HG03045 (cell line): ENCODE results near the gene HMX1.

Experiments used
- ATAC-seq: cut with Tn5 transposase; IDR thresholded peaks from one replicate; pipeline ENCODE4 v1.9.1; 2021; ENCODE audit warnings: mild to moderate bottlenecking, moderate library complexity; ENCODE audit not compliant: unreplicated experiment

HMX1 gene

DNA sequence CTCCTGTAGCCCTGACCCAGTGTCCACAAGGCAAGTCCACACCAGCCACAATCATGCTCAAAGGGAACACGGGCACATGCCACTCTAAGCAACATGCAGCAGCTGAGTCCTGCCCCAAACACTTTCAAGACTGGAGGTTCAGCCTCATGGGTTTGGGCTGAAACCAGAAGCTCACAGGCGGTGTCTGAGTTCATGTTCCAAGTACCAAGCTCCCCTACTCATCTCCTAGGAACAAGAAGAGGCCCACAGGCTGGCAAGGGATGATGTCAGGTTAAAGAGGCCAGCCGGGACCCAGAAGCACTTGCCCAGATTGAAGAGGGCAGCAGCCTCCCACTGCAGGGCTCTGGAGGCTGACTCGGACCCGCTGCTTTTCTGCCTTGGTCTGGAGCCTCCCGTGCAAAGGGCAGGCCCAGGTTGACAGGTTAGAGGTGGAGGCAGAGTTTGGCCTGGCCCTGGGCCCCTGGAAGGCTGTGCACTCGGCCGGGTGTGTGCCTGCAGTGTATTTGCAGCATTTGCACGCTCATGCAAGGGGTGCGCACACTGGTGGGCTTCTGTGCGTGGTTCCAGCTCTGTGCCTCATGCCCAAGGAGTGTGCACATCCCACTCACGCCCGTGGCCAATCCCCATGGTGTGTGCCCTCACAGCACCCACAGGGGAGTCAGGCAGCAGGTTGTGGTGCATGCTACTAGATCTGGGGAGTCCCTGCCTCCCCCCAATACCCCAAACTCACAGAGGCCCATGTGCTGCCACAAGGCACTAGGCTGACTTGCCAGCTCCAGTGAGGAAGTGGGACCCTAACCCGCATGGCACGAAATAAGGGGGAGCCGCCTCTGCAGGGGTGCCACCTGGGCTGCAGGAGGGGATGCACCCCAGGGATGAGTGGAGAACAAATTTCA is 2.4 kb downstream of the HMX1 start:
- no peak for ATAC-seq

DNA sequence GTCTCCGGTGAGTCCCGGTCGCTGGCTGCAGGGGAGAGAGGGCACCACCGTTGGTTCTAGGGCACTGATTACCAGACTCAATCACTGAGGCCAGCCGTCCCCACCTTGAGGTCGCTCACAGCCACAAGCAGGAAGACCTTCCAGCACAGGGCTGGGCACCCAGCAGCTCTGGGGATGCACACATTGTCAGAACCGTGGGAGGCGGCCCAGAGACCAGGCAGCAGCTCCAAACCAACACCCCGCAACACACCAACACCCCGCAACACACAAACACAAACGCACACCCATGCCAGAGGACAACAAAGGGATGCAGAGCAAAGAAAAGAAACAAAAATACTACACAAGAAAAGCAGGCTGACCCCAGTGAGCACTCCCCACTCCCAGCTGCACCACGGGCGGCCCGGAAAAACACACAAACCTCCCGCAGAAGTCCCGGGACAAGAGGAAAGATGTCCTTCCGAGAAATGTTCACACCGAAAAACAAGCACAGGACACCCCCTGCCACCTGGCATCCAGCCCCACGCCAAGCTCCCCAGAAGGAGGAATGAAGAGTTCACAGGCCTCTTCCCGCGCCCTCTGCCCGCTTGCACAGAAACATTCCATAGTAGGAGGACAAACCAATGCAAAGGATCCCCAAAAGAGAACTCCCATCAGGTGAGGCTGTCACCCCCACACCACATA is 3.2 kb downstream of the HMX1 start:
- no peak for ATAC-seq

DNA sequence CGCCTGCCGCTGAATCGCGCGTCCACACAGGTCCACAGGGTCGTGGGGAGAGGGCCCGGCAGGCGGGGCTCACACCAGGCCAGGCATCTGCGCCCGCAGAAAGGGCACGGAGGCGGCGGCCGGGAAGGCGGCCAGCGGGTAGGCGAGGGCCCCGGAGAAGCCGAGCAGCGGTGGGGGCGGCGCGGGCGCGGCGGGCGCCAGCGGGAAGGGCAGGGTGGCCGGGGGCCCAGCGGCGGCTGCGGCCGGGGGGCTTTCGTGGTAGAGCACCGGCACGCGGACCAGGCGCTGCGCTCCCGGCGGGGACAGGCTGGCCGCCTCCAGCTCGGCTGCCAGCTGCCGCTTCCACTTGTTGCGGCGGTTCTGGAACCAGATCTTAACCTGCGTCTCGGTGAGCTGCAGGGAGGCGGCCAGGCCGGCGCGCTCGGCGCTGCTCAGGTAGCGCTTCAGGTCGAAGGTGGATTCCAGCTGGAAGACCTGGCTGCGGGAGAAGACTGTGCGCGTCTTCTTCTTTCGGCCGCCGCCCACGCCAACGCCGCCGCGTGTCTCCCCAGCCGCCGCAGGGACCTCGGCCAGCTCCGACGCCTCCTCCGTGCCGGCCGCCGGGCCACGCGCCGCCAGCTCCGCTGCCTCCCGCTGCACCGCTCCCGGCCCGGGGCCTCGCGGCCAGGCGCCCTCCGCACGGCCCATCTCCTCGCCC is 3.9 kb downstream of the HMX1 start:
- ATAC-seq = no peak

DNA sequence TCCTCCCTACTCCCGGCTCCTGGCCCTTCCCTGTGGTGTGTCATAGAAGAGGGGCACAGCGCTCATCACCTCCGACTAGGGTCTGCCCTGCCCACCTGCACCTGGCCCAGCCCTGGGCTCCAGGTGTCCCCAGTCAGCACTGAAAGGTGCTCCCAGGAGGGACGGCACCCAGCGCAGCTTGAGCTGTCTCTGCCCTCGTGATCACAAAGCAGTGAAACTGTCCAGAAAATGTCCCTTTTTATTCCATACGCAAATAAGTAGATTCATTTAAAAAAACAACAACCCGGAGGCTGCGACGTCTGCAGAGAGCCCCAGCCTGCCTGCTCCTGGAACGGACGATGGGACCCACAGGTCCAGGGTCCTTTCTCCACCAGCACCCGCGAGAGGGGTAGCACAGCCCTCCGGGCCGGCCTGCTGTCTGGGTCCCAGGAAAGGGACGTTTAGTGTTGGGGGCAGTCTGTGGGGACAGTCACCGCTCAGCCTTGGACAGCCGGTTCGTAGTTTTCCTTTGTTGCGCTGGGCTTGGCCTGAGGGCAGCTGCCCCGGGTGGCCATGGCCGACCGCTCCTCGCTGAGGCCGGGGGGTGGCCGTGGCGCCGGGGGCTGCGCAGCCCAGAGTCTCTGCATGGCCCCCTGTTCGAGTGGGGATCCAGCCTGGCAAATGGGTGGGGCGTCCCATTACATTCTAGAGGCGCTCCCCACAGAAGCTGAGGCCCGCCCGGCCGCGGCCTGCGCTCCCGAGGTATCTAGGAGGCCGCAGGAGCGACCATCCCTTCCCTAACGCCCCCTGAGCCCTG is 4.6 kb downstream of the HMX1 start:
- no peak for ATAC-seq

DNA sequence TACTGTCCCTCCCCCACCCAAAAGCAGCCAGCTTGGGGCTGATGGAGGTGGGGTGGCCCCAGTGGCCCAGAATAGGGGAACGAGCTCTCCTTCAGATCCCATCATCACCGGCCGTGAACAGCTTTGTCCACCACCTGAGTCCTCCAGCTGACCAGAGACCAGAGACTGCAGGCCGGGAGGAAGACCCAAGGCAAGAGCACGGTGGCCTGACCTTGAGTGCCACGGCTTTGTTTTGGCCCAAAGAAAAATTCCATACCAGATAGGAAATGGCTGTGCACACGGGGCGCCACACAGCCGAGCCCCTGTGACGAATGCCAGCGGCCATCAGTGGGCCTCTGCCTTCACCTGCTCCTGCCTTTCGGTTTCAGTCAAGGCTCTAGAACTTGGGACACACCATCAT is 5.2 kb downstream of the HMX1 start:
- ATAC-seq = no peak

DNA sequence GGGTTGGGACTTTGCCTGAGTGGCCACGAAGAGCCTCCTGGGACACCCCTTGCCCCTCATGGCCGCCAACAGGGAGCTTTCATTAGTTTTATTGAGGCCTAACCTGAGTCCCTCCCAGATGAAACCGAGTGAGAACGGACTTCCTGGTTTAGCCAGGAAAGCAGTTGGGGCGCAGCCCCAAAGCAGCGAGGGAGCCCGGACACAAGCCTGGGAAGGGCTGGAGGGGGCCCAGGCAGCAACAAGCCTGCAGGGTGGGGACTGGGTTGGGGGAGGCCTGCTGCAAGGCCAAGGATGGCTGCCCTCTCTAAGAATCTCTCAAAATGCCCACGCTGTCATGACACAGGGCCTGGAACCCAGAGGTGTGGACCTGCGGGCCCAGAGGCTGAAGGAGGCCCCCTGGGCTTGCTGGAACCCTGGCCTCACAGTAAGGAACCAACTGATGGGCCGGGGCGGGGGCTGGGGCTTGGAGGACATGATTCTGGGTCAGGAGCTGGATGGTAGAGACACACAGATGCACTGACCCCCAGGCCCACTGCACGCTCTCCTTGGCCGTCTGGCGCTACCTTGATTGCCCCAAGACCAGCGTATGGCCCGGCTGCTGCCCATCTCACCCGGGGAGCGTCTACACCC is 5.8 kb downstream of the HMX1 start:
- no peak for ATAC-seq

DNA sequence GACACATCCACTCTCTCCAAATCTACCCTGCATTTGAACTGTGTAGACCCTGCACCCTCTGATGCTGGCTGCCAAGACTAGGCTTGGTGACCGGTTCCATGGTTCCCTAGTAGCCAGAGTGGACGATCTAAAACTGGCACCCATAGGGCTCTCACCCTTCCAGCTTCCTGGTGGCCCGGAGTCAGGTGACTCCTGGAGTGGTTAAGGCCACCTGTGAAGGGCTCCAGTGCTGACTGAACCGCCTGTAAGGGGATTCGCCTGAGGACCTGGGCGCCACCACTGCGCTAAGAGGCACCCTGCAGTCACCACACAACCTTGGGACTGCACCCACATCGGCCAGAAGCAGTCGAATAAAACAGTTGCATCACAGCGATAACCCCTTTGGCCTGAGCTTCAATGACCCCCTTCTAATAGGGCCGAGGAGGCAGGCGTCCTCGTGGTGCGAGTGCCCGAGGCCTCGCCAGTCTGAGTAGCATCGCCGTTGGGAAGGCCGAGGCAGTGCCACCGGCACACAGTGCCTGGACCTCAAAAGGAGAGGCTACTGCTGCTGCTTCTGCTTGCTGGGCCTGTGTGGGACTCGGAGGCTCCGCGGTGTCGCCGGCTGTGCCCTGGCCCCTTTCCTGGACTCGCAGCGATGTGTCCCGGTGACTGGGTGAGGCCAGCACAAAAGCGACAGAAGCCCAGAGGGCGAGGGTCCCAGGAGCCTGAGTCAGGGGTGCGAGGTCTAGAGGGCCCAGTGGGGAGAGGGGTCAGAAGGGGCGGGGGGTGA is 6.5 kb downstream of the HMX1 start:
- no peak for ATAC-seq

DNA sequence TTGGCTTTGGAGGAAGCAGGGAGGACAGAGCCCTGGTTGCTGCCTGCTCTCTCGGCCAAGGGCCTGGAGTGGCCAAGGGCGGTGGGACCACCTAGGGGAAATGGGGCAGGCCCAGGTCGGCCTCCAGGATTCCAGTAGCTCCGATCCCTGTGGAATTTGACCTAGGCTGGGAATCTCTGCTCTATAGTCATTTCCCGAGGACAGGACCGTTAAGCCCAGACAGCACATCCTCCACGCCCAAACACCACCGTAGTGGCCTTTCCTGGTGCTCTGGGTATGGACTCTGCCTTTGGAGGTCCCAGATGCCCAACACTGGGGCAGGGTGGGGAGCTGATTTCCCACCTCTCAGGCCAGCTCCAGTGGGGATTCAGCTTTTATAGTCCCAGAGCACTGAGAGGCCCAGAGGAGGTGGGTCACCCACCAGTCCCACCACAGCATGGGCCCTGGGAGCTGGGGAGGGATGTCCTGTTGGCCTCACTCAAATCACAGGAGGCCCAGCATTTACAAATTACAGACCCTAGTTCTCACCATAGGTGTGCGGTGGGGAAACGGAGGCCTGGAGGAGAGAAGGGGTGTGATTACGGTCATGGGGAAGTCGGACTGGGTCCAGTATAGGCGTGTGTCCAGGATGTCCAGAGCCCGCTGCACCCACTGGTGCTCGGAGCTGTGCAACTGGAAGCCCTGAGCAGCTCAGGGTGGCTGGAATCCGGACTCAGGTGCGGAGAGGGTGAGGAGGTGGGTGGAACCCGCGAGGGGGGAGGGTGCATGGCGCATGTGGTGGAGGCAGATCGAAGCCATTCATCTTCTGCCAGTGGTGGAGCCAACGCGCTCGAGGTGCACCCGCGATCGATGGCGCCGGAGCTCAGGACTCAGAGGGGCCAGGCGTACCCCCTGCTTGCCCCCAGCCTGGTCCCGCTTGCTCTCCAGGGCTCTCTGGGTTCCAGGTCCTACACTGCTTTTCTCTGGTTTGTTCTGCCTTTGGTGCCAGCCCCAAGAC is 7.7 kb downstream of the HMX1 start:
- no peak for ATAC-seq

DNA sequence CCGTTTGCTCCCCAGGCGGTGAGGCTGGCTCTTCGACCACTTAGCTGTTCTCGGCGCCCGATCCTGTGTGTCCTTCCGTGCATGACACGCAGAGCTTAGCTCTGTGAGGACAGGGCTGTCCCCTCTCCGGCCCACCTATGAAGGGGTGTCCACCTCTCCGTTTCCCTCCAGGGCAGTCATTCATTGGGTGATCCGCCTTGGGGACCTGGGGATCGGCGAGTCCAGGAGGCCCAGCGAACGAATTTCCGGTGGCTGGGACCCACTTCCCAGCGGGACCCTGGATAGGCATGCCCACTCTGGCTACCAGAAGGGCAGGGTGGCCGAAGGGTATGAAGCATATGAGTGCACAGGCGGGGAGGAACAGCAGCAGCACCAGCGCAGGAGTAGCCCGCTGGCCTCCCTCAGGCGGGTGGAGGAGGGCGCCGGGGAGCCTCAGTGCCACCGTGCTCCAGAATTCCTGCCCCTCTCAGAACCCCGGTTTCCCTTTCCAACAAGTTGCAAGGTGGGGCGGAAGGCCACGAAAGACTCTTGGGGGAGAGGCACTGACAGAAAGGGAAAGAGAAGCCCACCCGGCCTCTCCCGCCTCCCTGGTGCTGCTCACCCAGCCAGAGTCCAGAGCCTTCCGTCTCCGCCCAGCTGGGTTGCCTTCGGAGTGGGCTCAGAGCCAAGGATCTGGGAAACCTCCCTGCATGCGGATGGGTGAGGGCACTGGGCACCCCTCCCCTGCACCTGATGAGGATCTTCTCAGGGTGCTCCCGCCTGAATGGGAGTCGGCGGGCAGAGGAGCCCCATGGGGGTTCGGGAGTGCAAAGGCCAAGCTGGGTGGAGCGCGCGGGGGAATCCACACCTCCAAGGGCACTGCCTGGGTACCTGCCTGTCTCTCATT is 8.6 kb downstream of the HMX1 start:
- ATAC-seq = no peak

DNA sequence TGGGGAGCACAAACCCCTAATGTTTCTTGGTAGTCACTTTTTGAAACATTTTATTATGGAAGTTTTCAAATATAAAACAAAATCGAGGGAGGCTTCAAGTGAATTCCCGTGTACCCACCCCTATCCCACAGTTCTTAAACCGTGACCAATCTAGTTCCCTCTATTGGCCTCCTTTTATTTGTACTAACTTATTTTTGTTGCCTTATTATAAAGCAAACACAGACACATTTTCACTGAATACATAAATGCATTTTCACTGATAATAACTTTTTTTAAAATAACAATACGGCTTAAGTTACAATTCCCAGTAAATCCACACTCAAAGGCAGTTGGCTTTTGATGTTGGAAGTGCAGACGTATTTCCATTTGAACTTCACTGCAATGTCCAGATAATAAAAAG is 9.3 kb downstream of the HMX1 start:
- no peak for ATAC-seq

DNA sequence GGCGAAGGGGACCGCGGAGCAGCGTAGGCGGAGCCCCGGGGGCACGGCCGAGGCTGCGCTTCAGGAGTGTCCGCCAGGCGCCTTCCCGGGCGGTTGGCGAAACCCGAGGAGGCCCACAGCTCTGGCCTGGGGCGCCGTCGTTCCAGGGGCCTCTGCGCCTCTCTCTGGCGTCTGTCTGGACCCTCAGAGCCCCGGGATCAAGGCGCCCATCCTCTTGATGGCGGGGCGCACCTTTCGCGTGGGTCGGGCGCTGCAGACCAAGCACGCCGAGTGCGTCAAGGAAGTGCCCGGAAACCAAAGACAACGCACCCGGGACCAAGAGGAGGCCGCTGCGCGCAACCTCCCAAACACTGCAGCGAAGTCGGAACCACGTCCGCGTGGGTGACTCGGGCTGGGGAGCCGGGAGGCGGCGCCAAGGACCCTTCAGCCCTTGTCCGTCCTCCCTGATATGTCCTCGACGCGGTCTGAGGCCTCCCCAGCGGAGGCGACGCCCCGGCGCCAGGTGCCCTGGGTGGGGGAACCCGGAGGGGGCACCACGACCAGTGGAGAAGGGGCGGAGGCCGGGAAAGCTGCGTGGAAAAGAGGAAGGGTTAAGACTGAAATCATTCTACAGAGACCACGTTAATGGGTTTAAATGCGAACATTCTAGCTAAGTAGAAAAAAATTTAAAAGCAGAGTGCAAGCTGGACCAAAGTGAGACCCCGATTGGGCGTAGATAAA is 9.9 kb downstream of the HMX1 start:
- no peak for ATAC-seq

DNA sequence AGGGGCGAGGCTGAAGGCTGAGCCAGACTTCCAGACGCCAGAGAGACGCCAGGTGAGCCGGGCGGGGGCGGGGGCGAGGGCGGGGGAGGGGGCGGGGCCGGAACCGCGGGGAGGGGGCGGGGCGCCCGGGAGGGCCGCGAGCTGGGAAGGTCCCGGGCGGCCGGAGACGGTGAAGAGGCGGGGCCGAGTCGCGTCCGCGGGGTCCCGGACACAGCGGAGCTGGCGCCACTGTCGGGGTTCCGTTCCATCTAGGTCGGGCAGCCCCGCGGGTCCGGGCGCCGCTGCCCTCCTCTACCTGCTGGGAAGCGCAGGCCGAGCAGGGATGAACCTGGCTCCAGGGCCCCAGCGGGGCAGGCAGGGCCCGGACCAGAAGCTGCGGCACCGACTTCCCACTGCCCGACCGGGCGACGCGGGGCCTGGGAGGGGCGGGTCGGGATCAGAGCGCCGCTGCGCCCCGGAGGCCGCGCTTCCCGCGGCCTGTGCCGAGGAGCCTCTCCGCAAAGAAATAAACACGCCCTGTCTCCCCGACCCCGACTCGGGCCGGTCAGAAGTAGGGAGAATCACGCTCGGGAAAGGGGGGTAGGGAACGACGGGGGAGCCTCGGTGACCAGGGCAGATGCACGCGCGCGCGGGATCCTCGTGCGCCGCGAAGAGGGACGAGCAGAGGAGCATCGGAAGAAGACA is 10.6 kb downstream of the HMX1 start:
- ATAC-seq = no peak

DNA sequence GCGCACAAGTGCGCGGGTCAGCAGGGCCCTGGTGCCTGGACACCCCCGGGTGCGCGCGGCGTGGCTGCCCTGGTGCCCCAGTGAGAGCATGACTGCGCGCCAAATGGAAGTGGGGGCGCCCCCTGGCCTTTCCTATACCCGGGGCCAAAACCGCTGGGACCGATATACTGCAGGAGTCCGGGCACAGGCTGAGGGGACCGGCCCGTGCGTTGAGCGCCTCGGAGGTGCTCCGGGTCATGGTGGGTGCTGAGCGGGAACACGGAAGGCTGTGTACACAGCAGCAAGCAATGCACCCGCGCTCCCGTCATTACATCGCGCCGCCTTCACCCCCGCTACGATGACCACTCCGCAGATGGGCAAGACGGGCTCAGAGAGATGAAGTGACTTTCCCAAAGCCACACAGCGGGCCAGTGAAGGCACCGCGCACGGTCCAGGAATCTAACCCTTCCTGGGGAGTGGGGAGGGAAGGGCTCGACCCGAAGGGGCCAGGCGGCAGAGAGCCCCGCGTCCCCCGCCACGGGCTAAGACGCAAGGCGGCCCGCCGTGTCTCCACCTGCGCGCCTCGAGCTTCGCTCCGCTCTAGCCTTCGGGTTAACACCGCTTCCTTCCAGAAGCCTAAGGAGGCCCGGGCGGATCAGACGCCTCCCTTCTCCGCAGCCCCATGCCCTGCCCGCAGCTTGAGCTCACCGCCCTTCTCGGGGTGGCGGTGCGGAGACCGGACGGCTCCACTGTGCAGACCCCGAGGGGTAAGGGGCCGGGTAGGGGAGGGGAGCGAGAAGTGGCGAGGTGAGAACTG is 11.3 kb downstream of the HMX1 start:
- ATAC-seq = no peak

DNA sequence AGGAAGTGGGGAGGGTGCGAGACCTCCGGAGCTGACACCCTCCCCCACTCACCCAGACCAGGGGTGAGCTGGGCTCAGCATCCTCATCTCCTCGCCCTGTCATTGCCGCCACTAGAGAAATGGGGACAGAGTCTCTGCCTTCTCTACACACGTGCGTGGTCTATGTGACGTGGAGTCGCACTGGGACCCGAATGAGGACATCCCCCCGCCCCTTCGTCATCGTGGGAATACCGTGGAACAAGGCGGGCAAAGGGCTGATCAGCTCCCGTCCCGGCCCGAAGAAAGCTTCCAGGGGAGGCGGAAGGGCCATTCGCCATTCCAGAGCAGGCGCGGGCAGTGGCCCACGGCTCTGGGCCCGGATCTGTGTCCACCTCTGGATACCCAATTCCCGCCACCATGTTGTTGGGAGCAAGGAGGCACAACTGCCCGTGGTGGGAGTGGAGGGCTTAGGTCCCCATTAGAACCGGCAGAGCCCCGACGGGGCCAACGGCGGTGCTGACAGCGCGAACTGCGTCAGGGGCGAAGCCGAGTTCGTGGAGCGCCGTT is 12.0 kb downstream of the HMX1 start:
- no peak for ATAC-seq

DNA sequence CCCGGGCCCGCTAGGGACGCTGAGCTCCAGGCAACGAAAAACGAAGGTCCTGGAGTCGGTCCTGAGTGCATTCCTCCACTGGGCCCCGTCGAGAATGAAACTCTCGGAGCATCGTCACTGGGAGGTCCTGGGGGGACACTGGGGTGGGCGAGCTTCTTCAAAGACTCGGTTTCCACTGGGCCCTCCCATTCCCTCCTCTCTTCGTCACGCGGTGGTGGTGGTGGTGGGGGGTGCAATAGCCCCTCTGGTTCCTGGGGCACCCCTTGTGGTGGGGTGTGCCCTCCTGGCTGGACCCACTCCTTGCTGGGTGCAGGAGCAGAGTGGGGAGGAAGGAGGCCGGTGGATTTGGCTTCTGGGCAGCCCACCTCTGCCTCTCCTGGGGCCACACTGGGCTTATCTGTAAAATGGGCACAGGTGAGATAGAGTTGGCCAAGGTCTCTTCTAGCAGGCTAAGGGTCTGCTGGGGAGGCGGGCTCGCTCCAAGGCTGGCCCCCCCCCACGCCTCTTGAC is 12.9 kb downstream of the HMX1 start:
- no peak for ATAC-seq
